HG03457 (cell line): ENCODE data around the gene CRACR2B.

Source experiments
- ATAC-seq: cut with Tn5 transposase; IDR thresholded peaks from one replicate; pipeline ENCODE4 v1.9.1; 2021; ENCODE audit warnings: moderate number of reproducible peaks; ENCODE audit not compliant: unreplicated experiment

CRACR2B gene

GRCh38 chr11:810040-810567 lies 17.6 kb upstream of the CRACR2B start:
- peak; percentile 1 for ATAC-seq

GRCh38 chr11:811446-812245 lies 16.1 kb upstream of the CRACR2B start:
- ATAC-seq, result no peak

GRCh38 chr11:812390-812789 lies 15.3 kb upstream of the CRACR2B start:
- ATAC-seq, result no peak

- no peak for ATAC-seq
Measured at GRCh38 chr11:813072-813455, 14.7 kb upstream of the CRACR2B start.

- ATAC-seq, result no peak
Measured at GRCh38 chr11:813456-814096, 14.1 kb upstream of the CRACR2B start.

- no peak for ATAC-seq
Measured at GRCh38 chr11:815675-816432, 11.9 kb upstream of the CRACR2B start.

- no peak for ATAC-seq
Measured at GRCh38 chr11:816433-816779, 11.3 kb upstream of the CRACR2B start.

GRCh38 chr11:818396-819128 lies 9.2 kb upstream of the CRACR2B start, which contains the start of gene PNPLA2:
PNPLA2 (plus strand) TSS chr11:818914; CDS start chr11:819719, 805 bp downstream.
- ATAC-seq, result no peak

- peak; percentile 42 for ATAC-seq
Measured at GRCh38 chr11:819129-819931, 8.4 kb upstream of the CRACR2B start.

GRCh38 chr11:819943-820649 lies 7.6 kb upstream of the CRACR2B start:
- peak; percentile 36 for ATAC-seq

- no peak for ATAC-seq
Measured at GRCh38 chr11:820655-821511, 6.8 kb upstream of the CRACR2B start.

- ATAC-seq, result no peak
Measured at GRCh38 chr11:821512-822371, 6.0 kb upstream of the CRACR2B start.

GRCh38 chr11:823441-824291 lies 4.1 kb upstream of the CRACR2B start:
- ATAC-seq, result no peak

GRCh38 chr11:824292-824880 lies 3.3 kb upstream of the CRACR2B start:
- ATAC-seq, result no peak

- ATAC-seq, result no peak
Measured at GRCh38 chr11:824942-825341, 2.8 kb upstream of the CRACR2B start.
